HepG2 (cell line): ENCODE results near the gene ASNS. TPM values are rescaled to one million over a fixed set of nuclear protein-coding genes. Genes with fewer than 3 reads are reported as not detected.

ENCODE experiments used
- ARNTL ChIP-seq: sonication (generic); formaldehyde crosslinking; IDR thresholded peaks from 2 replicates; pipeline ENCODE4 v1.4.0; 2020; ENCODE audit warnings: mild to moderate bottlenecking, missing genetic modification reagents
- E2F5 ChIP-seq: sonication (generic); formaldehyde crosslinking; conservative IDR thresholded peaks from 2 replicates; pipeline ENCODE4 v1.4.0; 2020; ENCODE audit warnings: missing genetic modification reagents
- HDAC6 ChIP-seq: fragments of 200-600 bp; sonication (generic); IDR thresholded peaks from 2 replicates; pipeline ENCODE4 v1.7.0; 2017; ENCODE audit warnings: mild to moderate bottlenecking, antibody characterized with exemption, low read length, low read depth
- KLF9 ChIP-seq: IDR thresholded peaks from 2 replicates; pipeline ENCODE4 v1.6.1; 2016; ENCODE audit warnings: low read depth
- MTA1 ChIP-seq: sonication (generic); formaldehyde crosslinking; IDR thresholded peaks from 2 replicates; pipeline ENCODE4 v1.4.0; 2020; ENCODE audit warnings: missing genetic modification reagents, mild to moderate bottlenecking, borderline replicate concordance
- NFYB ChIP-seq: sonication (generic); formaldehyde crosslinking; IDR thresholded peaks from 2 replicates; pipeline ENCODE4 v1.4.0; 2020; ENCODE audit warnings: missing genetic modification reagents
- NONO ChIP-seq, 2 experiments: fragments of 450-650 bp in 1 of 2; sonication (generic) in 1 of 2; formaldehyde crosslinking in 1 of 2; IDR thresholded peaks in 1 of 2; conservative IDR thresholded peaks in 1 of 2; 2 replicates each; pipeline versions ENCODE4 v1.6.1 to v1.8.0; 2017 to 2022; ENCODE audit warnings: mild to moderate bottlenecking in 1 of 2, missing genetic modification reagents in 1 of 2, moderate library complexity in 1 of 2
- SMARCE1 ChIP-seq: fragments of 450-650 bp; IDR thresholded peaks from 2 replicates; pipeline ENCODE4 v1.6.1; 2017; ENCODE audit warnings: borderline replicate concordance
- SPEN ChIP-seq: sonication (generic); formaldehyde crosslinking; IDR thresholded peaks from 2 replicates; pipeline ENCODE4 v1.5.1; 2020; ENCODE audit warnings: low read depth, mild to moderate bottlenecking, missing genetic modification reagents
- SRSF1 ChIP-seq: fragments of 200-400 bp; formaldehyde crosslinking; optimal IDR thresholded peaks from 2 replicates; pipeline ENCODE3; 2017; ENCODE audit warnings: mild to moderate bottlenecking, low read depth, low read length, moderate library complexity
- TGIF2 ChIP-seq: IDR thresholded peaks from 2 replicates; pipeline ENCODE4 v1.6.1; 2016; ENCODE audit warnings: control low read depth, missing compliant biosample characterization
- ZBTB40 ChIP-seq, 2 experiments: fragments of 450-650 bp in 1 of 2; sonication (generic) in 1 of 2; formaldehyde crosslinking in 1 of 2; IDR thresholded peaks; 2 replicates each; pipeline versions ENCODE4 v1.6.1 to v1.8.0; 2016 to 2022; ENCODE audit warnings: antibody characterized with exemption in 1 of 2, mild to moderate bottlenecking in 1 of 2, missing genetic modification reagents in 1 of 2
- ZBTB7B ChIP-seq: sonication (generic); formaldehyde crosslinking; IDR thresholded peaks from 2 replicates; pipeline ENCODE4 v1.4.0; 2020; ENCODE audit warnings: missing genetic modification reagents
- ZFP41 ChIP-seq: sonication (generic); formaldehyde crosslinking; IDR thresholded peaks from 2 replicates; pipeline ENCODE4 v1.4.0; 2020; ENCODE audit warnings: mild to moderate bottlenecking, missing genetic modification reagents, borderline replicate concordance
- ZNF136 ChIP-seq: sonication (generic); formaldehyde crosslinking; IDR thresholded peaks from 2 replicates; pipeline ENCODE4 v1.8.1; 2022; ENCODE audit warnings: low read depth, mild to moderate bottlenecking, moderate library complexity, missing genetic modification reagents
- ZNF564 ChIP-seq: sonication (generic); formaldehyde crosslinking; IDR thresholded peaks from 2 replicates; pipeline ENCODE4 v1.8.1; 2023; ENCODE audit warnings: mild to moderate bottlenecking, missing genetic modification reagents
- ZNF782 ChIP-seq: sonication (generic); formaldehyde crosslinking; IDR thresholded peaks from 2 replicates; pipeline ENCODE4 v1.4.0; 2020; ENCODE audit warnings: missing genetic modification reagents, mild to moderate bottlenecking, borderline replicate concordance
- polyA plus RNA-seq, 8 experiments: library from polyadenylated mRNA; depleted of rRNA in 3 of 8; stranded (reverse) in 7 of 8; unstranded in 1 of 8; fragments of >200 nt; fragmentation: Illumina TruSeq in 4 of 8; extraction: Trizol in 4 of 8; gene quantifications; 2 replicates each; pipeline versions ENCODE4 v1.2.1 to v1.2.3, GENCODE V29; 2011 to 2016; ENCODE audit warnings: low read depth in 4 of 8, missing spikeins in 1 of 8, mixed read lengths in 1 of 8; ENCODE audit not compliant: insufficient read depth in 1 of 8
- total RNA-seq, 5 experiments: library from RNA; depleted of rRNA; stranded (reverse); fragments of >200 nt; fragmentation: Illumina TruSeq; extraction: Trizol; gene quantifications; 2 replicates each; pipeline ENCODE4 v1.2.3, GENCODE V29; 2016; ENCODE audit warnings: low read depth in 1 of 5
- TF ChIP-seq, protein P1 (sequence below): sonication (generic); formaldehyde crosslinking; IDR thresholded peaks from 2 replicates; pipeline ENCODE4 v1.4.0; 2020; ENCODE audit warnings: mild to moderate bottlenecking, missing genetic modification reagents, borderline replicate concordance

Gene ASNS
- total and polyA plus RNA-seq, 2 of the 13 experiments (the other 11 are each of a cell fraction or from before 2014, with no cell fraction given): 55.0 to 75.1 TPM

- TF ChIP-seq NFYB (CRISPR knock-in tag) (peak; percentile 80), ZFP41 (CRISPR knock-in tag) (no peak), KLF9 (CRISPR knock-in tag) (no peak), ZBTB40 (IDR thresholded peaks at IDR 0.05) (no peak), ZBTB40 (CRISPR knock-in tag; IDR thresholded peaks at IDR 0.05) (peak; percentile 71), NONO (IDR thresholded peaks at IDR 0.05) (no peak), NONO (CRISPR knock-in tag; conservative IDR thresholded peaks at IDR 0.05) (peak; percentile 62; the same call in 1 of the 2 replicates), TGIF2 (CRISPR knock-in tag) (peak; percentile 89), ZNF136 (CRISPR knock-in tag) (no peak), HDAC6 (no peak), SPEN (CRISPR knock-in tag) (peak; percentile 81), ZNF782 (CRISPR knock-in tag) (no peak; the same call in 1 of the 2 replicates), E2F5 (CRISPR knock-in tag) (peak; percentile 42; the same call in 1 of the 2 replicates), ZNF564 (CRISPR knock-in tag) (peak; percentile 73; the same call in 1 of the 2 replicates), ARNTL (CRISPR knock-in tag) (no peak), ZBTB7B (CRISPR knock-in tag) (no peak), SRSF1 (peak; percentile 19), SMARCE1 (no peak), MTA1 (no peak; the same call in 1 of the 2 replicates)
- TF ChIP-seq, protein P1, sequence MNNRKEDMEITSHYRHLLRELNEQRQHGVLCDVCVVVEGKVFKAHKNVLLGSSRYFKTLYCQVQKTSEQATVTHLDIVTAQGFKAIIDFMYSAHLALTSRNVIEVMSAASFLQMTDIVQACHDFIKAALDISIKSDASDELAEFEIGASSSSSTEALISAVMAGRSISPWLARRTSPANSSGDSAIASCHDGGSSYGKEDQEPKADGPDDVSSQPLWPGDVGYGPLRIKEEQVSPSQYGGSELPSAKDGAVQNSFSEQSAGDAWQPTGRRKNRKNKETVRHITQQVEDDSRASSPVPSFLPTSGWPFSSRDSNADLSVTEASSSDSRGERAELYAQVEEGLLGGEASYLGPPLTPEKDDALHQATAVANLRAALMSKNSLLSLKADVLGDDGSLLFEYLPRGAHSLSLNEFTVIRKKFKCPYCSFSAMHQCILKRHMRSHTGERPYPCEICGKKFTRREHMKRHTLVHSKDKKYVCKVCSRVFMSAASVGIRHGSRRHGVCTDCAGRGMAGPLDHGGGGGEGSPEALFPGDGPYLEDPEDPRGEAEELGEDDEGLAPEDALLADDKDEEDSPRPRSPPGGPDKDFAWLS (CRISPR knock-in tag): no peak
Measured at GRCh38 chr7:97872025-97872669, at the start of gene ASNS (continued).
